Measurements from ENCODE around the gene CORO2A. TPM values are rescaled to one million over a fixed set of nuclear protein-coding genes. Genes with fewer than 3 reads are reported as not detected.

The CORO2A gene
- total and polyA plus RNA-seq, 2 donors (not counting 3 experiments of a cell fraction or from before 2014, with no cell fraction given): 0.35 to 0.53 TPM

DNA sequence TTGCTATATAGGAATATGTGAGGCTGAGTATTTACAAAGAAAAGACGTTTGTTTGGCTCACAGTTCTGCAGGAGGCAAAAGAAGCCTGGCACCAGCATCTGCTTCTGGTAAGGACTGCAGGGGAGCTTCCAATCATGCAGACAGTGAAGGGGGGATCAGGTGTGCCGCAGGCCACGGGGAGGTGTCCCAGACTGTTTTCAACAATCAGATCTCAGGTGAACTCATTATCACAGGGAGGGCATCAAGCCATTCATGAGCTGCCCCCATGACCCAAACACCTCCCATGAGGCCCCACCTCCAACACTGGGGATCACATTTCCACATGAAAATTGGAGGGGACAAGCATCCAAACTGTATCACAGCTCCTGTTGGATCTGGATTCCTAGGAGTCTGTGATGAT is 43.0 kb downstream of the CORO2A start:
- Histone ChIP-seq H3K4me1 (ENCODE audit: control insufficient read depth, extremely low read depth, insufficient read depth, low read length) (no peaks in the 10 kb centered on the region), H3K36me3 (ENCODE audit: control insufficient read depth in 2 of 2, extremely low read depth in 1 of 2, insufficient read depth in 2 of 2, low read length in 2 of 2) (no peaks in the 10 kb centered on the region), H3K79me2 (ENCODE audit: control insufficient read depth, insufficient read depth, low read length) (no peaks in the 10 kb centered on the region), H3K4me2 (ENCODE audit: insufficient read depth, low read length) (no peak overlapping the region), H3K27ac (ENCODE audit: insufficient read depth, low read depth, low read length) (no peak overlapping the region), H3K27me3 (ENCODE audit: control insufficient read depth in 2 of 2, insufficient read depth in 2 of 2, low read length in 2 of 2) (peaks cover 0 to 2% of the 10 kb centered on the region in 2 experiments), H3K9ac (replicated peaks; ENCODE audit: extremely low read depth, insufficient read depth, low read length) (no peak overlapping the region), H3K9me1 (replicated peaks; ENCODE audit: control insufficient read depth, extremely low read depth, insufficient read depth, low read length) (no peaks in the 10 kb centered on the region), H2AFZ (ENCODE audit: low read depth, low read length) (no peak overlapping the region), H4K20me1 (replicated peaks; ENCODE audit: control insufficient read depth, extremely low read depth, insufficient read depth, low read length) (no peaks in the 10 kb centered on the region), H3K4me3 (replicated peaks in 1 of 3; ENCODE audit: insufficient read depth in 1 of 3, low read depth in 1 of 3, low read length in 3 of 3) (no peak overlapping the region), H3K9me3 (replicated peaks; ENCODE audit: control insufficient read depth, insufficient read depth, low read length) (no peaks in the 10 kb centered on the region)
- no TSS peak for BruUV-seq (replicated peaks)
- CTCF ChIA-PET: interaction anchor here (0.6 to 1.2 kb wide), 3 partner anchors 15 to 48 kb away, joined by 3 read pairs; no protein-coding TSS in a partner anchor
- POLR2A ChIA-PET: no interaction called here
- TF ChIP-seq, protein P1, sequence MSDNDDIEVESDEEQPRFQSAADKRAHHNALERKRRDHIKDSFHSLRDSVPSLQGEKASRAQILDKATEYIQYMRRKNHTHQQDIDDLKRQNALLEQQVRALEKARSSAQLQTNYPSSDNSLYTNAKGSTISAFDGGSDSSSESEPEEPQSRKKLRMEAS (IDR thresholded peaks at IDR 0.05; ENCODE audit: insufficient read depth, insufficient read length): no peak
- intact Hi-C loops (cut with micrococcal nuclease) (no loop called here), dilution Hi-C loops (cut with MboI; ENCODE audit: extremely low pct_ligation_motif_present, low sequenced_read_pairs) (no loop called here)
- FAIRE-seq (no peak), DNase-seq (ENCODE audit: low read depth, low spot score) (no peak)

DNA sequence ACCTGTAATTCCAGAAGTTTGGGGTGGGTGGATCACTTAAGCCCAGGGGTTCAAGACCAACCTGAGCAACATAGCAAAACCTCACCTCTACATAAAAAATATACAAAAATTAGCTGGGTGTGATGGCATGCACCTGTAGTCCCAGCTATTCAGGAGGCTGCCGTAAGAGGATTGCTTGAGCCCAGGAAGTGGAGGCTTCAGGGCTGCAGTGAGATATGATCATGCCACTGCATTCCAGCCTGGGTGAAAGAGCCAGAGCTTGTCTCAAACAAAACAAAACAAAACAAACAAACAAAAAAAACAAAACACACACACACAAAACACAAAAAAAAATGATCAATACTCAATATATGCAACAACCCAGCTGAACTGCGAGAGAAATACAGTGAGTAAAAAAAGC is 44.0 kb downstream of the CORO2A start:
- FAIRE-seq (no peak), DNase-seq (ENCODE audit: low read depth, low spot score) (no peak)
- Histone ChIP-seq H3K9me3 (replicated peaks; ENCODE audit: control insufficient read depth, insufficient read depth, low read length) (no peaks in the 10 kb centered on the region), H2AFZ (ENCODE audit: low read depth, low read length) (no peak overlapping the region), H3K9ac (replicated peaks; ENCODE audit: extremely low read depth, insufficient read depth, low read length) (no peak overlapping the region), H3K27me3 (ENCODE audit: control insufficient read depth in 2 of 2, insufficient read depth in 2 of 2, low read length in 2 of 2) (peaks cover 0 to 2% of the 10 kb centered on the region in 2 experiments), H4K20me1 (replicated peaks; ENCODE audit: control insufficient read depth, extremely low read depth, insufficient read depth, low read length) (no peaks in the 10 kb centered on the region), H3K9me1 (replicated peaks; ENCODE audit: control insufficient read depth, extremely low read depth, insufficient read depth, low read length) (no peaks in the 10 kb centered on the region), H3K4me2 (ENCODE audit: insufficient read depth, low read length) (no peak overlapping the region), H3K79me2 (ENCODE audit: control insufficient read depth, insufficient read depth, low read length) (no peaks in the 10 kb centered on the region), H3K4me3 (replicated peaks in 1 of 3; ENCODE audit: insufficient read depth in 1 of 3, low read depth in 1 of 3, low read length in 3 of 3) (no peak overlapping the region), H3K36me3 (ENCODE audit: control insufficient read depth in 2 of 2, extremely low read depth in 1 of 2, insufficient read depth in 2 of 2, low read length in 2 of 2) (no peaks in the 10 kb centered on the region), H3K27ac (ENCODE audit: insufficient read depth, low read depth, low read length) (no peak overlapping the region), H3K4me1 (ENCODE audit: control insufficient read depth, extremely low read depth, insufficient read depth, low read length) (no peaks in the 10 kb centered on the region)
- dilution Hi-C loops (cut with MboI; ENCODE audit: extremely low pct_ligation_motif_present, low sequenced_read_pairs) (no loop called here), intact Hi-C loops (cut with micrococcal nuclease) (no loop called here)
- CTCF ChIA-PET: interaction anchor here (1.2 kb wide), 1 partner anchor 16 kb away, joined by 3 read pairs; no protein-coding TSS in a partner anchor
- TF ChIP-seq FOS (IDR thresholded peaks at IDR 0.05; ENCODE audit: borderline replicate concordance, insufficient read depth, low read length) (no peak), POLR2A (IDR thresholded peaks at IDR 0.05; ENCODE audit: low read depth, low read length) (no peak), POLR2AphosphoS5 (IDR thresholded peaks at IDR 0.05; ENCODE audit: insufficient read depth, low read depth, low read length) (no peak), JUN (IDR thresholded peaks at IDR 0.05; ENCODE audit: borderline replicate concordance, insufficient read depth, insufficient read length, low read depth) (no peak), MYC (IDR thresholded peaks at IDR 0.05; ENCODE audit: low read depth, low read length) (no peak), EZH2 (IDR thresholded peaks at IDR 0.05; ENCODE audit: borderline replicate concordance, low read depth, low read length, severe bottlenecking) (no peak), GATA2 (IDR thresholded peaks at IDR 0.05; ENCODE audit: insufficient read depth, insufficient read length, low read depth, low read length) (no peak)
- TF ChIP-seq, protein P2, sequence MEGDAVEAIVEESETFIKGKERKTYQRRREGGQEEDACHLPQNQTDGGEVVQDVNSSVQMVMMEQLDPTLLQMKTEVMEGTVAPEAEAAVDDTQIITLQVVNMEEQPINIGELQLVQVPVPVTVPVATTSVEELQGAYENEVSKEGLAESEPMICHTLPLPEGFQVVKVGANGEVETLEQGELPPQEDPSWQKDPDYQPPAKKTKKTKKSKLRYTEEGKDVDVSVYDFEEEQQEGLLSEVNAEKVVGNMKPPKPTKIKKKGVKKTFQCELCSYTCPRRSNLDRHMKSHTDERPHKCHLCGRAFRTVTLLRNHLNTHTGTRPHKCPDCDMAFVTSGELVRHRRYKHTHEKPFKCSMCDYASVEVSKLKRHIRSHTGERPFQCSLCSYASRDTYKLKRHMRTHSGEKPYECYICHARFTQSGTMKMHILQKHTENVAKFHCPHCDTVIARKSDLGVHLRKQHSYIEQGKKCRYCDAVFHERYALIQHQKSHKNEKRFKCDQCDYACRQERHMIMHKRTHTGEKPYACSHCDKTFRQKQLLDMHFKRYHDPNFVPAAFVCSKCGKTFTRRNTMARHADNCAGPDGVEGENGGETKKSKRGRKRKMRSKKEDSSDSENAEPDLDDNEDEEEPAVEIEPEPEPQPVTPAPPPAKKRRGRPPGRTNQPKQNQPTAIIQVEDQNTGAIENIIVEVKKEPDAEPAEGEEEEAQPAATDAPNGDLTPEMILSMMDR (IDR thresholded peaks at IDR 0.05; ENCODE audit: extremely low read depth in 1 of 2, insufficient read depth in 1 of 2, low read depth in 1 of 2, low read length in 2 of 2): no peak
- TF ChIP-seq, protein P1 (IDR thresholded peaks at IDR 0.05; ENCODE audit: insufficient read depth, insufficient read length): no peak
- POLR2A ChIA-PET: no interaction called here
- BruUV-seq (replicated peaks): no TSS peak
